H1 (cell line): ENCODE data around the gene JPT2. TPM values are rescaled to one million over a fixed set of nuclear protein-coding genes. Genes with fewer than 3 reads are reported as not detected.

Source experiments
- CTCF ChIA-PET: fragments of 300-600 bp; sonication (Branson Sonifier 250); formaldehyde crosslinking; loops from one replicate; lab custom pipeline; 2021; ENCODE audit not compliant: partially characterized antibody; lab: Charles Lee
- POLR2A ChIA-PET: fragments of 300-600 bp; sonication (Branson Sonifier 250); formaldehyde crosslinking; loops from one replicate; lab custom pipeline; 2021; ENCODE audit warnings: inconsistent platforms; ENCODE audit not compliant: partially characterized antibody; lab: Charles Lee
- DNase-seq, 2 experiments: peaks; one replicate each; pipeline versions ENCODE4 v3.0.0 to v3.0.0-alpha.2; 2010 to 2022; ENCODE audit warnings: low spot score in 2 of 2, low read depth in 1 of 2, mixed read lengths in 1 of 2
- FAIRE-seq: peaks from 2 replicates; lab custom pipeline; 2011; peaks lifted over from hg19 to GRCh38; lab: Jason Lieb, UNC
- H2AFZ ChIP-seq: 2 replicates; pipeline ENCODE4 v1.8.1; 2012; ENCODE audit warnings: low read length, inconsistent platforms
- H2AK5ac ChIP-seq: 2 replicates; pipeline ENCODE4 v1.6.1; 2013; ENCODE audit warnings: low read depth, low read length
- H2BK120ac ChIP-seq: replicated peaks from 2 replicates; pipeline ENCODE3; 2013; ENCODE audit warnings: low read depth, low read length, inconsistent platforms
- H2BK12ac ChIP-seq: 2 replicates; pipeline ENCODE4 v1.6.1; 2013; ENCODE audit warnings: low read depth, low read length
- H2BK15ac ChIP-seq: 2 replicates; pipeline ENCODE4 v1.6.1; 2013; ENCODE audit warnings: low read length
- H2BK20ac ChIP-seq: 2 replicates; pipeline ENCODE4 v1.6.1; 2013; ENCODE audit warnings: low read length
- H2BK5ac ChIP-seq: 2 replicates; pipeline ENCODE4 v1.6.1; 2013; ENCODE audit warnings: low read depth, low read length
- H3K14ac ChIP-seq: 2 replicates; pipeline ENCODE4 v1.6.1; 2013; ENCODE audit warnings: inconsistent platforms; ENCODE audit not compliant: insufficient read length
- H3K18ac ChIP-seq: 2 replicates; pipeline ENCODE4 v1.6.1; 2013; ENCODE audit warnings: low read length; ENCODE audit errors: extremely low read depth
- H3K23ac ChIP-seq: 2 replicates; pipeline ENCODE4 v1.6.1; 2013; ENCODE audit warnings: inconsistent platforms; ENCODE audit not compliant: insufficient read length
- H3K23me2 ChIP-seq: 2 replicates; pipeline ENCODE4 v1.6.1; 2013; ENCODE audit warnings: low read depth, low read length
- H3K27ac ChIP-seq: 2 replicates; pipeline ENCODE4 v1.6.1; 2011; ENCODE audit warnings: low read depth, low read length, inconsistent platforms
- H3K27me3 ChIP-seq, 4 experiments: replicated peaks in 1 of 4; 1 replicate in 1 of 4; 2 replicates in 3 of 4; pipeline versions ENCODE4 v1.6.1 to v1.8.1; 2011 to 2013; ENCODE audit warnings: low read length in 3 of 4, mild to moderate bottlenecking in 3 of 4, inconsistent platforms in 2 of 4, mixed read lengths in 2 of 4, moderate library complexity in 1 of 4; ENCODE audit not compliant: control insufficient read depth in 3 of 4, insufficient read depth in 3 of 4; ENCODE audit errors: extremely low read depth in 1 of 4
- H3K36me3 ChIP-seq, 4 experiments: 2 replicates each; pipeline versions ENCODE4 v1.6.1 to v1.8.1; 2011 to 2013; ENCODE audit warnings: mild to moderate bottlenecking in 4 of 4, low read length in 3 of 4, moderate library complexity in 2 of 4, control low read depth in 1 of 4, inconsistent platforms in 1 of 4; ENCODE audit not compliant: insufficient read depth in 4 of 4, control insufficient read depth in 2 of 4
- H3K4ac ChIP-seq: replicated peaks from 2 replicates; pipeline ENCODE3; 2013; ENCODE audit warnings: low read length, low read depth, mixed read lengths, inconsistent platforms; ENCODE audit not compliant: insufficient read length
- H3K4me1 ChIP-seq, 4 experiments: replicated peaks in 1 of 4; 1 replicate in 1 of 4; 2 replicates in 3 of 4; pipeline versions ENCODE4 v1.6.1 to v1.8.1; 2011 to 2013; ENCODE audit warnings: low read length in 3 of 4, inconsistent platforms in 2 of 4, mixed read lengths in 1 of 4; ENCODE audit not compliant: insufficient read depth in 4 of 4, control insufficient read depth in 3 of 4
- H3K4me2 ChIP-seq, 2 experiments: 2 replicates each; pipeline versions ENCODE4 v1.6.1 to v1.8.1; 2011 to 2013; ENCODE audit warnings: low read depth in 2 of 2, low read length in 2 of 2, control low read depth in 1 of 2, inconsistent platforms in 1 of 2, mild to moderate bottlenecking in 1 of 2; ENCODE audit not compliant: insufficient read depth in 1 of 2
- H3K4me3 ChIP-seq, 4 experiments: fragments of 200-600, 300-600 bp in 1 of 4; sonication (generic), shearing (Covaris generic), sonication (Bioruptor Twin) in 1 of 4; 2 replicates each; pipeline versions ENCODE4 v1.5.1 to v1.8.1; 2011 to 2016; ENCODE audit warnings: low read length in 4 of 4, low read depth in 3 of 4, control low read depth in 2 of 4, inconsistent platforms in 2 of 4, mild to moderate bottlenecking in 2 of 4, mixed read lengths in 1 of 4, moderate library complexity in 1 of 4; ENCODE audit not compliant: insufficient read depth in 2 of 4; ENCODE audit errors: extremely low read depth in 1 of 4
- H3K56ac ChIP-seq: replicated peaks from 2 replicates; pipeline ENCODE3; 2013; ENCODE audit warnings: low read depth, mild to moderate bottlenecking, mixed read lengths, low read length, inconsistent platforms; ENCODE audit not compliant: insufficient read length
- H3K79me1 ChIP-seq: 2 replicates; pipeline ENCODE4 v1.6.1; 2013; ENCODE audit warnings: low read depth, low read length, control low read depth
- H3K79me2 ChIP-seq, 2 experiments: 2 replicates each; pipeline versions ENCODE4 v1.6.1 to v1.8.1; 2012 to 2013; ENCODE audit warnings: low read length in 2 of 2, mild to moderate bottlenecking in 2 of 2, inconsistent platforms in 1 of 2; ENCODE audit not compliant: insufficient read depth in 2 of 2, control insufficient read depth in 1 of 2
- H3K9ac ChIP-seq, 4 experiments: replicated peaks in 1 of 4; 1 replicate in 1 of 4; 2 replicates in 3 of 4; pipeline versions ENCODE4 v1.6.1 to v1.8.1; 2011 to 2013; ENCODE audit warnings: low read depth in 3 of 4, low read length in 3 of 4, control low read depth in 2 of 4, mild to moderate bottlenecking in 2 of 4, moderate library complexity in 2 of 4, inconsistent platforms in 1 of 4; ENCODE audit errors: extremely low read depth in 1 of 4
- H3K9me3 ChIP-seq, 2 experiments: 2 replicates each; pipeline versions ENCODE4 v1.6.1 to v1.8.1; 2012 to 2013; ENCODE audit warnings: mild to moderate bottlenecking in 2 of 2, moderate library complexity in 2 of 2, control low read depth in 1 of 2, inconsistent platforms in 1 of 2, low read depth in 1 of 2, low read length in 1 of 2, mixed read lengths in 1 of 2; ENCODE audit not compliant: insufficient read depth in 2 of 2
- H4K20me1 ChIP-seq, 2 experiments: replicated peaks in 1 of 2; 2 replicates each; pipeline versions ENCODE3 to v1.8.1; 2011 to 2013; ENCODE audit warnings: inconsistent platforms in 2 of 2, low read length in 2 of 2, mild to moderate bottlenecking in 1 of 2; ENCODE audit not compliant: insufficient read depth in 2 of 2, control insufficient read depth in 1 of 2
- H4K5ac ChIP-seq: 2 replicates; pipeline ENCODE4 v1.6.1; 2013; ENCODE audit warnings: low read length, low read depth, mixed read lengths, inconsistent platforms; ENCODE audit not compliant: insufficient read length
- H4K8ac ChIP-seq: 2 replicates; pipeline ENCODE4 v1.8.0; 2013; ENCODE audit warnings: mild to moderate bottlenecking, moderate library complexity, low read length, inconsistent platforms; ENCODE audit not compliant: insufficient read depth; ENCODE audit errors: extremely low read depth
- H4K91ac ChIP-seq: replicated peaks from 2 replicates; pipeline ENCODE3; 2013; ENCODE audit warnings: low read length, mixed read lengths, inconsistent platforms; ENCODE audit not compliant: insufficient read length
- EZH2 ChIP-seq: fragments of 200-600 bp; sonication (generic); IDR thresholded peaks from 2 replicates; pipeline ENCODE4 v1.7.1; 2012; ENCODE audit warnings: low read depth, mild to moderate bottlenecking, moderate library complexity, low read length, inconsistent platforms; ENCODE audit not compliant: severe bottlenecking
- KDM4A ChIP-seq: IDR thresholded peaks from one replicate; pipeline ENCODE4 v1.7.1; 2012; ENCODE audit warnings: low read depth, mild to moderate bottlenecking, moderate library complexity, low read length, inconsistent platforms; ENCODE audit not compliant: severe bottlenecking
- TAF1 ChIP-seq: IDR thresholded peaks from 2 replicates; pipeline ENCODE4 v1.6.1; 2011; ENCODE audit warnings: mild to moderate bottlenecking, low read depth, low read length
- TBP ChIP-seq: IDR thresholded peaks from 2 replicates; pipeline ENCODE4 v1.6.1; 2011; ENCODE audit warnings: low read depth, low read length, improper control_type of control experiment
- WGBS, 2 experiments: shearing (Covaris generic) in 1 of 2; methylation state at CpG; one replicate each; pipeline versions ENCODE4 v1.1.6 to v1.1.7; 2013 to 2015; ENCODE audit warnings: low lambda C conversion rate in 2 of 2, mixed read lengths in 2 of 2, inconsistent platforms in 1 of 2, low coverage in 1 of 2, missing lambda C conversion rate in 1 of 2; ENCODE audit not compliant: insufficient replicate concordance in 2 of 2, insufficient coverage in 1 of 2, insufficient read length in 1 of 2; ENCODE audit errors: extremely low coverage in 1 of 2, missing lambda C conversion rate in 1 of 2; 5-methylcytosine and 5-hydroxymethylcytosine counted together
- polyA plus RNA-seq, 7 experiments: library from polyadenylated mRNA; depleted of rRNA in 3 of 7; stranded (reverse) in 5 of 7; unstranded in 2 of 7; fragments of >200 nt in 5 of 7; fragments of 200-250 nt in 2 of 7; gene quantifications; 1 replicate in 5 of 7; 2 replicates in 1 of 7; 4 replicates in 1 of 7; pipeline versions ENCODE4 v1.2.1 to v1.2.3, GENCODE V29; 2011 to 2013; ENCODE audit warnings: missing spikeins in 2 of 7, mixed read lengths in 2 of 7
- total RNA-seq: library from RNA; stranded (reverse); fragmentation: NEBNext Ultra II Directional; extraction: Animal tissue kit (Norgen Biotek cat#: 25700); gene quantifications from 2 replicates; pipeline ENCODE4 v1.2.1, GENCODE V29; 2021

JPT2 gene
- total and polyA plus RNA-seq, 2 of the 8 experiments (the other 6 are each of a cell fraction or from before 2014, with no cell fraction given), result 67.6 to 197 TPM

- Histone ChIP-seq H3K14ac (no peak overlapping the region), H3K4me2 (no peak overlapping the region), H3K56ac (no peak overlapping the region), H3K23ac (no peak overlapping the region), H4K20me1 (peaks cover 23 to 28% of the 10 kb centered on the region in 2 experiments), H3K36me3 (peaks cover 12 to 31% (median 15%) of the 10 kb centered on the region in 4 experiments; a peak in 5 of 8 replicates), H3K23me2 (no peaks in the 10 kb centered on the region), H2BK20ac (no peak overlapping the region), H3K27ac (no peak overlapping the region), H3K9ac (no peak overlapping the region), H3K79me2 (peaks cover 0 to 52% of the 10 kb centered on the region in 2 experiments; a peak in 2 of 4 replicates), H4K91ac (no peak overlapping the region), H4K8ac (no peak overlapping the region; the same call in 1 of the 2 replicates), H2BK15ac (no peak overlapping the region), H2BK120ac (no peak overlapping the region), H3K4ac (no peak overlapping the region), H4K5ac (no peak overlapping the region), H3K9me3 (no peaks in the 10 kb centered on the region), H3K18ac (no peak overlapping the region), H3K4me1 (no peaks in the 10 kb centered on the region), H3K27me3 (no peaks in the 10 kb centered on the region), H3K79me1 (peaks cover 24% of the 10 kb centered on the region), H2AFZ (no peak overlapping the region), H2BK12ac (no peak overlapping the region), H2BK5ac (no peak overlapping the region; the same call in 1 of the 2 replicates), H3K4me3 (no peak overlapping the region), H2AK5ac (no peak overlapping the region)
- DNase-seq (no peak), FAIRE-seq (no peak)
- POLR2A ChIA-PET, result no interaction called here
- TF ChIP-seq TAF1 (no peak), KDM4A (no peak), EZH2 (no peak), TBP (no peak)
- CTCF ChIA-PET, result no interaction called here
- 98% methylated on average over 13 of the region's 13 CpGs; no CpG with 5 or more reads in 1 of the 2 experiments for WGBS, 2 experiments
These were observed 45.5 kb upstream of the JPT2 start for GRCh38 chr16:1632638-1632970.
